Right lobe of liver (tissue), 4 donors: ENCODE measurements around the gene ELF1.

Experiments used
- CTCF ChIP-seq, 4 donors: fragments of 200-600 bp in 3 of 4; fragments of 450-650 bp in 1 of 4; IDR thresholded peaks; one replicate each; pipeline versions ENCODE4 v1.5.1 to v1.8.0; 2016 to 2022; ENCODE audit warnings: antibody characterized with exemption in 4 of 4, mild to moderate bottlenecking in 2 of 4
- POLR2A ChIP-seq: fragments of 450-650 bp; IDR thresholded peaks from one replicate; pipeline ENCODE4 v1.6.1; 2017; ENCODE audit warnings: antibody characterized with exemption, mild to moderate bottlenecking
- donor health status: DM: no; HTN: no; CAD: no.
- donor health status: DM: no; HTN: no; CAD: no.
- donor health status: DM: no; HTN: yes; CAD: no.

- no peak for TF ChIP-seq CTCF (IDR thresholded peaks at IDR 0.05)
- no peak for TF ChIP-seq POLR2A
Observed at GRCh38 chr13:40994581-40995230, 24.4 kb downstream of the ELF1 start.
